Measurements from ENCODE around the gene IP6K1.
"Not testable (repeated sequence)": the region's sequence is repeated elsewhere in the genome, so short reads cannot be mapped to it uniquely, and the experiment has no call there.

GRCh38 chr3:49684453-49684852 lies 101.9 kb downstream of the IP6K1 start:
- TF ChIP-seq CTCF (IDR thresholded peaks at IDR 0.05); ZNF317 (CRISPR knock-in tag; IDR thresholded peaks at IDR 0.05; ENCODE audit: borderline replicate concordance, low read depth); NR3C1 (CRISPR knock-in tag; conservative IDR thresholded peaks at IDR 0.05; ENCODE audit: low read depth); ELF4 (CRISPR knock-in tag; IDR thresholded peaks at IDR 0.05; ENCODE audit: low read depth); FOXP1 (CRISPR knock-in tag; IDR thresholded peaks at IDR 0.05; ENCODE audit: borderline replicate concordance); SMAD3 (CRISPR knock-in tag; IDR thresholded peaks at IDR 0.05; ENCODE audit: borderline replicate concordance); HMGXB4 (CRISPR knock-in tag; IDR thresholded peaks at IDR 0.05); TP53 (CRISPR knock-in tag; IDR thresholded peaks at IDR 0.05); MAX (CRISPR knock-in tag; IDR thresholded peaks at IDR 0.05); SP1 (CRISPR knock-in tag; conservative IDR thresholded peaks at IDR 0.05); RELA (CRISPR knock-in tag; IDR thresholded peaks at IDR 0.05; ENCODE audit: borderline replicate concordance): not testable (repeated sequence)
- TF ChIP-seq, protein P1, sequence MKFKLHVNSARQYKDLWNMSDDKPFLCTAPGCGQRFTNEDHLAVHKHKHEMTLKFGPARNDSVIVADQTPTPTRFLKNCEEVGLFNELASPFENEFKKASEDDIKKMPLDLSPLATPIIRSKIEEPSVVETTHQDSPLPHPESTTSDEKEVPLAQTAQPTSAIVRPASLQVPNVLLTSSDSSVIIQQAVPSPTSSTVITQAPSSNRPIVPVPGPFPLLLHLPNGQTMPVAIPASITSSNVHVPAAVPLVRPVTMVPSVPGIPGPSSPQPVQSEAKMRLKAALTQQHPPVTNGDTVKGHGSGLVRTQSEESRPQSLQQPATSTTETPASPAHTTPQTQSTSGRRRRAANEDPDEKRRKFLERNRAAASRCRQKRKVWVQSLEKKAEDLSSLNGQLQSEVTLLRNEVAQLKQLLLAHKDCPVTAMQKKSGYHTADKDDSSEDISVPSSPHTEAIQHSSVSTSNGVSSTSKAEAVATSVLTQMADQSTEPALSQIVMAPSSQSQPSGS (CRISPR knock-in tag; IDR thresholded peaks at IDR 0.05; ENCODE audit: borderline replicate concordance, low read depth), result not testable (repeated sequence)
- TF ChIP-seq, protein P2, sequence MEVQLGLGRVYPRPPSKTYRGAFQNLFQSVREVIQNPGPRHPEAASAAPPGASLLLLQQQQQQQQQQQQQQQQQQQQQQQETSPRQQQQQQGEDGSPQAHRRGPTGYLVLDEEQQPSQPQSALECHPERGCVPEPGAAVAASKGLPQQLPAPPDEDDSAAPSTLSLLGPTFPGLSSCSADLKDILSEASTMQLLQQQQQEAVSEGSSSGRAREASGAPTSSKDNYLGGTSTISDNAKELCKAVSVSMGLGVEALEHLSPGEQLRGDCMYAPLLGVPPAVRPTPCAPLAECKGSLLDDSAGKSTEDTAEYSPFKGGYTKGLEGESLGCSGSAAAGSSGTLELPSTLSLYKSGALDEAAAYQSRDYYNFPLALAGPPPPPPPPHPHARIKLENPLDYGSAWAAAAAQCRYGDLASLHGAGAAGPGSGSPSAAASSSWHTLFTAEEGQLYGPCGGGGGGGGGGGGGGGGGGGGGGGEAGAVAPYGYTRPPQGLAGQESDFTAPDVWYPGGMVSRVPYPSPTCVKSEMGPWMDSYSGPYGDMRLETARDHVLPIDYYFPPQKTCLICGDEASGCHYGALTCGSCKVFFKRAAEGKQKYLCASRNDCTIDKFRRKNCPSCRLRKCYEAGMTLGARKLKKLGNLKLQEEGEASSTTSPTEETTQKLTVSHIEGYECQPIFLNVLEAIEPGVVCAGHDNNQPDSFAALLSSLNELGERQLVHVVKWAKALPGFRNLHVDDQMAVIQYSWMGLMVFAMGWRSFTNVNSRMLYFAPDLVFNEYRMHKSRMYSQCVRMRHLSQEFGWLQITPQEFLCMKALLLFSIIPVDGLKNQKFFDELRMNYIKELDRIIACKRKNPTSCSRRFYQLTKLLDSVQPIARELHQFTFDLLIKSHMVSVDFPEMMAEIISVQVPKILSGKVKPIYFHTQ (CRISPR knock-in tag; IDR thresholded peaks at IDR 0.05), result not testable (repeated sequence)
